EH (cell line): Measurements from ENCODE around the gene CALHM1.

Experiments used
- DNase-seq: peaks from one replicate; pipeline ENCODE4 v3.0.0-alpha.2; 2015; ENCODE audit warnings: low read depth

CALHM1 gene

DNA sequence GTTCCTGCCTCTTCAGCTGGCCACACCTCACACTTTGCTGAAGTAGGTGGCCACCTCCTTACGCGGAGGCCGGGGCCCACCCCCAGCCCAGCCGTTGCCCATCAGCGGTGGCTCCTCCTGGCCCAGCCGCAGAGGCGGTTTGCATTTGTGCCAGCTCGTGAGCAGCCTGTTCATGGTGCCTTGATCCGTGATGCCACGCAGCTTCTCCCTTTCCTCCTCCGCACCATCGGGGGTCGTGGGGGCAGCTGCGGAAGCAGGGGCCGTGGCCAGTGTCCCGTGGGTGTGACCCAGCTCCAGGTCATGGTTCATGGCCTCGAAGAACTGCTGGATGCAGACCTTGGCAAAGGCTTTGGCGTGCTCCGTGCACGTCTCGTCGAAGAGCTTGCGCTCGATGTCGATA lies 3.5 kb downstream of the CALHM1 start:
- no peak for DNase-seq

DNA sequence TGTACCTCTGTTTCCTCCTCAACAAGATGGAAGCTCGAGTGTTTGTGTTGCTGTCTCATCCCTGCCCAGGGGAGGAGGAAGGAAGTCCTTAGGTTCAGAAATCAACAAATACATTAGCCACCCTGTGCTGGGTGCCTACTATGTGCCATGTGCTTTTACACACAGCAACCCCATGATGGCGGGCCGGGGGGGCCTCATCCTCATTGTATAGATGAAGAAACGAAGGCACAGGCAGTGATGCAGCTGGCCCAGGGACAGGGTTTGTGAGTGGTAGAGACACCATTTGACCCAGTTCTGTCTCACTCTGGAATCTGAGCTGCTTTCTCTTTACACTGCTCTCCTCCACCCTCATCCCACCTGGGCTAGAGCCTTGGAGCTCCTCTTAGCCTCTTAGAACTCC lies 4.7 kb downstream of the CALHM1 start:
- DNase-seq = no peak

GRCh38 chr10:103452506-103453230 lies 6.0 kb downstream of the CALHM1 start:
- DNase-seq = peak; percentile 43

DNA sequence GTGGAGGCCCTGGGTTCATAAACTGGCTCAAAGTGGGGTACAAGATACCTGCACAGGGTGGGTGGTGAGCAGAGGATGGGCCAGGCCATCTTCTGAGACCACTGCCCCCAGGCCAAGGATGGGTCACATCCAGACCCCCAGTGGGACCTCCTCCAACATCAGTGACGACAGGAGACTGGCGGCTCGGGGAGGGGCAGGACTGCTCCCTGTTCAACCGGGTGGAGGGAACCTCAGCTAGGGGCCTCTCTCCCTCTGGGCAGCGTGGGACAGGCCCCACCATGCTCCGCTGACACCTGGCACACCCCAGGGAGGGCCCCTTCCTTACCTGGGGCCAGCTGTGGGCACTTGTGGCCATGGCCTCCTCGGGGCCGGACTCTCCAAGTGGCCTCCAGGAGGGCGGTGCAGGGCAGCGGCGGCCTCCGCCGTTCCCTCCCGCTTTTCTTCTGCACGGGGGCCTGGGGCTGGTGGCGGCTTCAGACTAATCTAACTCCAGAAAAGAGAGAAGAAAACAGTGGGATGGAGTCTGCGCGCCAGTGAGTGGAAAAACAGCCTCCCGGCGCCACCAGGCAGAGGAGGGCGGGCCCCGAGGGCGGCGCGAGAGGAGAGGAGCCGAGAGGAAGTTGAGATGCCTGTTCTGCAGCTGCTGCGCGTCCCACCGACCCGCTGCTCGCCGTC lies 6.7 kb downstream of the CALHM1 start, which contains the start of gene CALHM2:
TSS of gene CALHM2 (minus strand) at position 540 of the 675 bp plus-strand sequence. CDS start 2,429 bp downstream, outside the sequence.
- DNase-seq = peak; percentile 74

DNA sequence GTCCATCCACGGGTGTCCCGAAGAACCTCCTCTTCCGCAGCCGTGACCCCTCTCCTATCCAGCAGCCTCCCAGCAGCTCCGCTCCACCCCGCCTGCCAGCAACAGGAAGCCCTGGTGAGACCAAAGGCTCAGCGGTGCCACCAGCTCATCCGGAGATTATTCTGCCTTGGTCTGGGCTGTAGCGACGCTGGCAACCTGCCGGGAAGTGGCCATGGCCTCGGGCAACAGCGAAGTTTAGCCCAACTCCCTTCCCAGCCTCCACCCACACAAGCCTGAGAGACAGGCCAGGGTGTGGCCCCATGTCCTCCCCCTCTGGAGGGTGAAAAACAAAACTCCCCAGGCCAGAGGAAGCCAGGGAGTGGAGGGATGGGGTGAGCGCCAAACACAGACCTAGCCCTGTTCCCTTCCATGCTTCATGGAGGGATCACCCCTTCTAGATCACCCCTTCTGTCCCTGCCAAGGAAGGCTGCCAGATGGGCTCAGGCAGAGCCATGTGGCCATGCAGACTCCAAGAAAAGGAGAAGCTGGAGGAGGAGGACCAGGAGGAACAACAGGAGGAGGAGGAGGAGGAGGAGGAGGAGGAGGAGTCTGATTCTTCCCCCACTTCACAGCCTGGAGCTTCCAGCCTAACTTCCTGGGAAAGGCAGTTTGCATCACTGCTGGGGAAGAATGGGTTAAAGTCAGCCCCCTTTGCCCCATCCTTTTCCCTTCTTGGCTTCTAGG lies 7.4 kb downstream of the CALHM1 start:
- DNase-seq = peak; percentile 89

- DNase-seq = no peak
Measured at GRCh38 chr10:103450201-103450695, 8.5 kb downstream of the CALHM1 start.

DNA sequence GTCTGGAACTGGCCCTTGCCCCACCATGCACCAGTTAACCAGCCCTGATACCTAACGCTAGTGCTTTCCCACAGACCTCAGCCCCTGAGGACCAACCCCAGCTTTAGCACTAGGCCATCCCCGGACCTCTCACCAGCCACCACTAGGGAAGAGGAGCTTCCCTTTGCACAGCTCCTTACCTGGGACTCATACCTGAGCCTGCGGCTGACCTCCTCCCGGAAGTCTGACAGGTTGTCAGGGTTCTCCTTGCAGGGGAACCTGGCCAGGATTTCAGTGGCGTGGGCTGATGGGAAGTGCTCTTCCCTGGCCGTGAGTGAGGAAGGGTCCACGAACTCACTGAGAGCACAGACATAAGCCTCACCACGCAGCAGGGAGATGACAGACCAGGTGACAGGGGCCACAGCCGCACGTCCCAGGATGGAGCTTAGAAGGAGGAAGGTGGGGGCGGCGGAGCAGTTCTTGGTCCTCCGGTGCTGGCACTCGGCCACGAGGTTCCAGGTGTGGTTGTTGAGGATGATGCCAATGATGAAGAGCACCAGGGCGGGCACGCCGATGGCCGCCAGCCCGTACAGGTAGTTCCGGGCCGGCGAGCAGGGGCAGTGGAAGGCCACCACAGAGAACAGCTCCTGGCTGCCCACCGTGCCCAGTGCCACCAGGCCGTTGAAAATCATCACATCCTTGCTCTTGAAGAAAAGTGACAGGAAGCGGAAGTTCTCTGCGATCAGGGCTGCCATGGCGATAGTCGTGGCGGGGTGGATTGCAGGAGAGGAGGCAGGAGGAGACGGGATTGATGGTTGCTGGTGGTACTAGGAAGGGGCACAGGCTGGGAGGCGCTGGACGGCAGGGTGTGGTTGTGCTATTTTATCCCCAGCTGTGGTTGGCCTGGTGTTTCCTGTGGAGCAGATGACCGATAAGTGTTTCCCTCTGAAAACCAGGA lies 9.2 kb downstream of the CALHM1 start:
- DNase-seq = peak; percentile 7

GRCh38 chr10:103448746-103449145 lies 10.0 kb downstream of the CALHM1 start:
- DNase-seq = peak; percentile 90

DNA sequence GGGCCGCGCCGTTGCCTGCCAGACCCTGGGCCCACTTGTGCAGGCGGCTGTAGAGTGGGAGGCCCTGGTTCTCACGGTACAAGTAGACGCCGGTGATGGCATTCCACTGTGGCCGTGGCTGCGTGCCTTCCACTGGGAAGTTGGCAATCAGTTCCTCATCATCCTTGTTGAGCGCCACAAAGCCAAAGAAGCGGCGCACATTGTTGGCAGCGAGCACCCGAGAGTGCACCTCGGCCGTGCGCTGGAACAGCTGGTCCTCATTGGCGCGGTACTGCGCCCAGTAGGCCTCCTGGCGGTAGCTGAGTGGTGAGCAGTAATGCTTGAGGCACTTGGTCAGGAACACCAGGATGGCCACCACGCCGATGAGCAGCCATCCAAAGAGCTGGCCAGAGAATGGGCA lies 11.5 kb downstream of the CALHM1 start:
- DNase-seq = no peak

DNA sequence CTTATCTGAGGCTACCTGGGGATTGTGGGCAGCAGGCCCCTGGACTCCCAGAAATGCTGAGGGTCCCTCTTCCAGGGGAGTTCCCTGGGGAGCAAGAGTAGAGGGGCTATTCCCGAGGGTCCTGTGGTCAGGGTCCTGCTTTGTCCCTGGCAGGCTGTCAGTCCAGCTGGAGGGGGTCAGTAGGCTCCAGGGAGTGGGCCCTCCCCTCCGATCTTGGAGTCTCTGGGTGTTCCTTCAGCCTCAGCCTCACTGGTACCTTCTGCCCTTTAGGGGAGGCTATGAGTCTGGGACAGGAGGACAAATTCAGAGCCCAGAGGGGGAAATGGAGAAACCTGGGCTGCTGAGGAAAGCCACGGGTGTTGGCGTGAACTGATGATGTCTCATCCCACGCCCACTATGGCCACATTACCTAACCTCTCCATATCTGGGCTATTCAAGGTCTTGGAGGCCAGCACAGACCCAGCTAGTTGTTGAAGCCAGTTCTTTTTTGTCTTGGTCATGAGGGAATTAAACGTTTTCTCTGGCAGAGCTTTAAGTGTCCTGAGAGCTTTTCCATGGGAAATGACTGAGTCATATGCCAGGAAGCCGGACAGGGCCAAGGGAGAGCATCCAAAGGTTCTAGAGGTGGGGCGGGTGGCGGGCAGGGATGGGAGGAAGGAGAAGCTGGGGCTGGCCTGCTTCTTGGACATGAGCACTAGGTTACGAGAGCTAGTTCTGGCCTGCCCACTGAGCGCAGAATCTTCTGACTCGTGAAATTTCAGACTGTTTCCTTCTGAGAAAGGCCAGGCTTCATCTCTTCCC lies 12.7 kb downstream of the CALHM1 start:
- DNase-seq = peak; percentile 90

GRCh38 chr10:103445366-103445765 lies 13.3 kb downstream of the CALHM1 start:
- DNase-seq = no peak

DNA sequence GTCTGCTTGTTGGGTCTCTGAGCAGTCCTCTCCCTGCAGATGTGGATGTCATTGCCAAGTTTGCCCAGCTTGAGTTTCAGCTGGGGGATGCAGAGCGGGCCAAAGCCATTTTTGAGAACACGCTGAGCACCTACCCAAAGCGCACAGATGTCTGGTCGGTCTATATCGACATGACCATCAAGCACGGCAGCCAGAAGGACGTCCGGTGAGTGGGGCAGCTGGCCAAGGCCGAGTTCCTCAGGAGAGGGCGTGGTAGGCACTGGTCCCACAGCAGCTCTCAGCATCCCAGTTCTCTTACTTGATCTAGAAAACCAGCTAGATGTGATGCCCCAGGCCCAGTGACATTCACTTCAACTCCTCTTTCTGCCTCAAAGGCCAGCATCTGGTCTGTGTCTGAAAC lies 14.2 kb downstream of the CALHM1 start:
- no peak for DNase-seq

- no peak for DNase-seq
Measured at GRCh38 chr10:103443475-103444185, 15.1 kb downstream of the CALHM1 start.

DNA sequence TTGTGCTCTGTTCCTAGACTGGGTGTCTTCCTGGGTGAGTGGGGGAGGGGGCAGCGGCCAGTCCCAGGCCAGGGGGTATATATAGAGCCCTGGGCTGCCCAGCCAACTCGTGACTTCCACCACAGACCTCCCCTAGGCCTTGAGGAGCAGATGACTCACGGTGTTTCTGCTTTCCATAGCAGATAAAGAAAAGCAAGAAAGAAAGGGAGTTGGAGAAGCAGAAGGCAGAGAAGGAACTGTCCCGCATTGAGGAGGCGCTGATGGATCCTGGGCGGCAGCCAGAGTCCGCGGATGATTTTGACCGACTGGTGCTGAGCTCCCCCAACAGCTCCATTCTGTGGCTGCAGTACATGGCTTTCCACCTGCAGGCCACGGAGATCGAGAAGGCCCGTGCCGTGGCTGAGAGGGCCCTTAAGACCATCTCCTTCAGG lies 16.7 kb downstream of the CALHM1 start:
- peak; percentile 71 for DNase-seq

DNA sequence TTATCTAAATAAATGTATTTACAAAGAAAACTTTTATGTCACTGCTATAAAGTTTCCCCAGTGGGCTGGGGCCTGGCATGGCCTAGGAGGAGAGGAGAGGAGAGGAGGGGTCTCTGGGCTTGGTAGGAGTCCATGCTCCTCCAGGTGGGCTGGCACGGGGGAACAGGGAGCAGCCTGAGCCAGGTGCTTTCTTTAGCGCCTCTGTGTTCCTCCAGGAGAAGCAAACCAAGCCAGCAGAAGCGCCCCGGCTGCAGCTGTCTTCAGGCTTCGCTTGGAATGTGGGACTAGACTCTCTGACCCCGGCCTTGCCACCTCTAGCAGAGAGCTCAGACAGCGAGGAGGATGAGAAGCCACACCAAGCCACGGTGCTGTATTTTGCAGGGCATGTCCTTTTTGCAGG lies 17.1 kb downstream of the CALHM1 start:
- DNase-seq = no peak

DNA sequence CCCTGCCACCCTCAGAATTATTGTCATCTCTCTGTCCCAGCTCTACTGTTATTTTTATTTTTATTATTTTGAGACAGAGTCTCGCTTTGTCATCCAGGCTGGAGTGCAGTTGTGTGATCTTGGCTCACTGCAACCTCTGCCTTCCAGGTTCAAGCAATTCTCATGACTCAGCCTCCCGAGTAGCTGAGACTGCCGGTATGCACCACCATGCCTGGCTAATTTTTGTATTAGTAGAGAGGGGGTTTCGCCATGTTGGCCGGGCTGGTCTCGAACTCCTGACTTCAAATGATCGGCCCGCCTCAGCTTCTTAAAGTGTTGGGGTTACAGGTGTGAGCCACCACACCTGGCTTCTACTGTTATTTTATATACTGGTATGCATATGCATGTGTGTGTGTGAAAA lies 17.5 kb downstream of the CALHM1 start:
- peak; percentile 35 for DNase-seq

GRCh38 chr10:103440416-103440815 lies 18.3 kb downstream of the CALHM1 start:
- no peak for DNase-seq

GRCh38 chr10:103439776-103440175 lies 18.9 kb downstream of the CALHM1 start:
- no peak for DNase-seq

DNA sequence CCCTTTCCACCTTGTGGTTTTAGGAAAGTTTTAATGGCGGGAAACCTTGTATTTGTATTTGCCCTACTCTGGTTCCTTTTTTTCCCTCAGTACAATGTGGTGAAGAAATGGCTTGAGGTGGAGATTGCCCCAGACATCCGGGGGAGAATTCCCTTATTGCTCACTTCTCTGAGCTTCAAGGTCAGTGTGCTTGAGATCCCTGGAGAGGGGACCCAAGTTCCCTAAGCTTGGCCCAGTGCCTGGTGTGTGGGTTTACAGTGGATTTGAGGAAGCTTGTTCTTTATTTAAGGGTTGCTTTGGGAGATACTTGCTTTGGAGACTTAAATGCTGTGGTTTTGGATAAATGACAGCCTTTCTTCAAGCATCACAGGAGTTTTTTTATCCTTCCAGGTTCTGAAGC lies 24.8 kb downstream of the CALHM1 start:
- no peak for DNase-seq

DNA sequence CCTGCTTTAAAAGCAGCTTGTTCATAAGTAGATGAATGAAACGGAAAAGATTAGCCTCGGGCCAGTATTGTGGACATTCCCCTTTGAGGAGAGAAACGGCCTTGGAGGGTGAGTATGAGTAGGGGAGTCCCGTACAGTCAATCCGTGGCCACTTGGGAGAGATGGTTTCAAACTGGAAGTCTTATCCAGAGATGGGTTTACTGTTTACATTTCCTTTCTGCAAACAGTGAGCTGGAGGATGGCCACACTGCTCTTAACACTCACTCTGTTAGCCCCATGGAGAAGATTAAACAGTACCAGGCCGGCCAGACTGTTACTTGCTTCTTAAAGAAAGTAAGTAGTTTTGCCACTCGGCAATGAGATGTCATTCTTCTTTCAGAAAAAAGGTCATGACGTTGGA lies 26.8 kb downstream of the CALHM1 start:
- DNase-seq = no peak
